HUES6 (cell line): Measurements from ENCODE around the gene GCM1.

Experiments used
- H3K27ac ChIP-seq: 2 replicates; pipeline ENCODE4 v1.7.0; 2013; ENCODE audit warnings: low read depth, mild to moderate bottlenecking, low read length, inconsistent platforms
- H3K27me3 ChIP-seq: 2 replicates; pipeline ENCODE4 v1.6.1; 2013; ENCODE audit warnings: low read length; ENCODE audit not compliant: control insufficient read depth, insufficient read depth
- H3K36me3 ChIP-seq: 2 replicates; pipeline ENCODE4 v1.6.1; 2013; ENCODE audit warnings: low read length; ENCODE audit not compliant: control insufficient read depth, insufficient read depth
- H3K4me1 ChIP-seq: 2 replicates; pipeline ENCODE4 v1.6.1; 2013; ENCODE audit warnings: low read length; ENCODE audit not compliant: control insufficient read depth, insufficient read depth
- H3K4me3 ChIP-seq: 2 replicates; pipeline ENCODE4 v1.5.1; 2013; ENCODE audit warnings: low read depth, low read length
- H3K9ac ChIP-seq: one replicate; pipeline ENCODE4 v1.6.1; 2013; ENCODE audit warnings: mild to moderate bottlenecking, low read length
- H3K9me3 ChIP-seq: 2 replicates; pipeline ENCODE4 v1.6.1; 2013; ENCODE audit warnings: low read depth, low read length; ENCODE audit not compliant: control insufficient read depth, insufficient read depth

GCM1 gene

GRCh38 chr6:53104916-53105315 lies 43.7 kb downstream of the GCM1 start:
- H3K9me3 ChIP-seq, result no peaks in the 10 kb centered on the region
- peaks cover 12% of the 10 kb centered on the region for H3K36me3 ChIP-seq
- no peaks in the 10 kb centered on the region for H3K4me1 ChIP-seq
- H3K27ac ChIP-seq, result no peak overlapping the region
- no peak overlapping the region for H3K9ac ChIP-seq
- no peak overlapping the region for H3K4me3 ChIP-seq
- no peaks in the 10 kb centered on the region for H3K27me3 ChIP-seq

GRCh38 chr6:53103993-53104675 lies 44.5 kb downstream of the GCM1 start:
- Histone ChIP-seq H3K4me3 (no peak overlapping the region), H3K36me3 (peaks cover 12% of the 10 kb centered on the region), H3K27ac (no peak overlapping the region)

GRCh38 chr6:53101006-53101405 lies 47.6 kb downstream of the GCM1 start:
- no peak overlapping the region for H3K9ac ChIP-seq
- H3K27me3 ChIP-seq, result no peaks in the 10 kb centered on the region
- no peaks in the 10 kb centered on the region for H3K4me1 ChIP-seq
- no peak overlapping the region for H3K27ac ChIP-seq
- H3K9me3 ChIP-seq, result no peaks in the 10 kb centered on the region
- peaks cover 41% of the 10 kb centered on the region for H3K36me3 ChIP-seq
- H3K4me3 ChIP-seq, result no peak overlapping the region

More at GRCh38 chr6:53103993-53104675, 44.5 kb downstream of the GCM1 start:
- Histone ChIP-seq H3K9ac (no peak overlapping the region), H3K27me3 (no peaks in the 10 kb centered on the region), H3K4me1 (no peaks in the 10 kb centered on the region), H3K9me3 (no peaks in the 10 kb centered on the region)

GRCh38 chr6:53100561-53100960 lies 48.1 kb downstream of the GCM1 start:
- no peaks in the 10 kb centered on the region for H3K9me3 ChIP-seq
- H3K36me3 ChIP-seq, result peaks cover 45% of the 10 kb centered on the region
- H3K4me3 ChIP-seq, result no peak overlapping the region
- H3K27me3 ChIP-seq, result no peaks in the 10 kb centered on the region
- H3K4me1 ChIP-seq, result no peaks in the 10 kb centered on the region
- no peak overlapping the region for H3K27ac ChIP-seq
- no peak overlapping the region for H3K9ac ChIP-seq

- Histone ChIP-seq H3K27me3 (no peaks in the 10 kb centered on the region), H3K4me1 (no peaks in the 10 kb centered on the region), H3K4me3 (no peak overlapping the region), H3K27ac (no peak overlapping the region), H3K36me3 (peaks cover 77% of the 10 kb centered on the region), H3K9me3 (no peaks in the 10 kb centered on the region), H3K9ac (no peak overlapping the region)
Observed at GRCh38 chr6:53095716-53096115, 52.9 kb downstream of the GCM1 start.

- no peak overlapping the region for H3K27ac ChIP-seq
- H3K4me1 ChIP-seq, result no peaks in the 10 kb centered on the region
- H3K9me3 ChIP-seq, result no peaks in the 10 kb centered on the region
- H3K4me3 ChIP-seq, result no peak overlapping the region
- no peaks in the 10 kb centered on the region for H3K27me3 ChIP-seq
- peaks cover 80% of the 10 kb centered on the region for H3K36me3 ChIP-seq
- no peak overlapping the region for H3K9ac ChIP-seq
Observed at GRCh38 chr6:53095270-53095669, 53.4 kb downstream of the GCM1 start.

GRCh38 chr6:53090576-53090975 lies 58.1 kb downstream of the GCM1 start:
- no peaks in the 10 kb centered on the region for H3K27me3 ChIP-seq
- no peak overlapping the region for H3K4me3 ChIP-seq
- H3K27ac ChIP-seq, result no peak overlapping the region
- H3K9me3 ChIP-seq, result no peaks in the 10 kb centered on the region
- H3K9ac ChIP-seq, result no peak overlapping the region
- H3K36me3 ChIP-seq, result peaks cover 78% of the 10 kb centered on the region
- no peaks in the 10 kb centered on the region for H3K4me1 ChIP-seq

GRCh38 chr6:53089948-53090347 lies 58.7 kb downstream of the GCM1 start:
- Histone ChIP-seq H3K4me1 (no peaks in the 10 kb centered on the region), H3K27me3 (no peaks in the 10 kb centered on the region), H3K4me3 (no peak overlapping the region), H3K27ac (no peak overlapping the region), H3K9me3 (no peaks in the 10 kb centered on the region), H3K9ac (no peak overlapping the region), H3K36me3 (peaks cover 78% of the 10 kb centered on the region)

- Histone ChIP-seq H3K4me3 (no peak overlapping the region), H3K36me3 (peaks cover 76% of the 10 kb centered on the region), H3K9me3 (no peaks in the 10 kb centered on the region), H3K4me1 (no peaks in the 10 kb centered on the region), H3K27ac (no peak overlapping the region), H3K27me3 (no peaks in the 10 kb centered on the region), H3K9ac (no peak overlapping the region)
Observed at GRCh38 chr6:53086302-53086701, 62.3 kb downstream of the GCM1 start.

- Histone ChIP-seq H3K9ac (no peak overlapping the region), H3K27me3 (no peaks in the 10 kb centered on the region), H3K36me3 (peaks cover 84% of the 10 kb centered on the region), H3K4me3 (no peak overlapping the region), H3K4me1 (no peaks in the 10 kb centered on the region), H3K27ac (no peak overlapping the region), H3K9me3 (no peaks in the 10 kb centered on the region)
Observed at GRCh38 chr6:53080813-53081212, 67.8 kb downstream of the GCM1 start.
